Choroid plexus epithelial cell (primary cell): ENCODE results near the gene CDKN2A.

Experiments used
- DNase-seq: peaks from one replicate; pipeline ENCODE4 v3.0.0-alpha.2; 2010; ENCODE audit warnings: low read depth
- H3K4me3 ChIP-seq: 2 replicates; pipeline ENCODE4 v1.5.1; 2011; ENCODE audit warnings: low read depth, mild to moderate bottlenecking, control low read depth, low read length, moderate library complexity
- CTCF ChIP-seq: conservative IDR thresholded peaks from 2 replicates; pipeline ENCODE4 v1.5.1; 2011; ENCODE audit warnings: low read depth, mild to moderate bottlenecking, control low read depth, inconsistent platforms, low read length, moderate library complexity

The CDKN2A gene

GRCh38 chr9:21983561-21983935, 10.6 kb downstream of the CDKN2A start:
- TF ChIP-seq CTCF, result no peak
- H3K4me3 ChIP-seq, result no peak overlapping the region
- no peak for DNase-seq

DNA sequence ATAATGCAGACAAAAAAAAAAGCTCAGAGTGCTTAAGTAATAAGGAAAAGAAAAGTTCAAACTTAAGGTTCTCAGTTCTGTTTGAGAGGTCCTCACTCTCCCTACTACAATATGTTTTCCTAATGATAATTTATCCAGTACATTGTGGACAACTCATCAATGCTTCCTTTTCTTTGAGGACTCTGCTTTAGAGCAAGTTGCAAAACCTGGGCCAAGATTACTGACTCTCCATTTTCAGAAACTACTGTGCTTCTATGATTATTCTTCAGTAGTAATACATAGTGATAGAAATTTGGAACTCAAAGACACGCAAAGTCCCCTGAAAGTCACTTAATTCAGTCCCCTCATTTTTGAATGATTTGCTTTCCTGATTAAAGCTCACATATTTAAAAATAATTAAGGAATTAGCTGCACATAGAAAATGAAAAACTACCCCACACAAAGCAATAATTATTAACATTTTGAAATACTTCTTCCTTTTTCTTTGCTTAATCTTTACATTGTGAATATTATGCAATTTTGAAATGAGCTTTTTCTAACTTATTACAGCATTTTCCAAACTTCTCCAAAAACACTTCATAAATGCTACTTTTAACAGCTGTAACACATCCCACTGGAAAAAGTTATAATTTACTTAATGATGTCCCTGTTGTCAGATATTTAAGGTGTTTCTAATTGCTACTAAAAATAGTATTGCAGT, 11.2 kb downstream of the CDKN2A start:
- H3K4me3 ChIP-seq, result no peak overlapping the region
- DNase-seq, result no peak
- TF ChIP-seq CTCF, result no peak

- TF ChIP-seq CTCF, result no peak
These were observed 11.8 kb downstream of the CDKN2A start for GRCh38 chr9:21982391-21982790.

GRCh38 chr9:21976334-21976875, 17.8 kb downstream of the CDKN2A start:
- no peak for DNase-seq
- no peak overlapping the region for H3K4me3 ChIP-seq
- no peak for TF ChIP-seq CTCF

More at GRCh38 chr9:21982391-21982790, 11.8 kb downstream of the CDKN2A start:
- H3K4me3 ChIP-seq, result no peak overlapping the region
- DNase-seq, result no peak

DNA sequence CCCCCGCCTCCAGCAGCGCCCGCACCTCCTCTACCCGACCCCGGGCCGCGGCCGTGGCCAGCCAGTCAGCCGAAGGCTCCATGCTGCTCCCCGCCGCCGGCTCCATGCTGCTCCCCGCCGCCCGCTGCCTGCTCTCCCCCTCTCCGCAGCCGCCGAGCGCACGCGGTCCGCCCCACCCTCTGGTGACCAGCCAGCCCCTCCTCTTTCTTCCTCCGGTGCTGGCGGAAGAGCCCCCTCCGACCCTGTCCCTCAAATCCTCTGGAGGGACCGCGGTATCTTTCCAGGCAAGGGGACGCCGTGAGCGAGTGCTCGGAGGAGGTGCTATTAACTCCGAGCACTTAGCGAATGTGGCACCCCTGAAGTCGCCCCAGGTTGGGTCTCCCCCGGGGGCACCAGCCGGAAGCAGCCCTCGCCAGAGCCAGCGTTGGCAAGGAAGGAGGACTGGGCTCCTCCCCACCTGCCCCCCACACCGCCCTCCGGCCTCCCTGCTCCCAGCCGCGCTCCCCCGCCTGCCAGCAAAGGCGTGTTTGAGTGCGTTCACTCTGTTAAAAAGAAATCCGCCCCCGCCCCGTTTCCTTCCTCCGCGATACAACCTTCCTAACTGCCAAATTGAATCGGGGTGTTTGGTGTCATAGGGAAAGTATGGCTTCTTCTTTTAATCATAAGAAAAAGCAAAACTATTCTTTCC, 19.3 kb downstream of the CDKN2A start:
- DNase-seq, result peak; percentile 70
- no peak for TF ChIP-seq CTCF

GRCh38 chr9:21974343-21974721, 19.9 kb downstream of the CDKN2A start:
- no peak for DNase-seq
- TF ChIP-seq CTCF, result no peak
- peak overlapping the region; percentile 67 for H3K4me3 ChIP-seq

More for the DNA sequence above, 19.3 kb downstream of the CDKN2A start:
- peak overlapping the region; percentile 67 for H3K4me3 ChIP-seq
